HepG2 (cell line): ENCODE data around the gene SBNO1. TPM values are rescaled to one million over a fixed set of nuclear protein-coding genes. Genes with fewer than 3 reads are reported as not detected.

ENCODE experiments used
- AHR ChIP-seq: IDR thresholded peaks from 2 replicates; pipeline ENCODE4 v1.6.1; 2018; ENCODE audit warnings: missing genetic modification reagents, missing compliant biosample characterization
- ARNT2 ChIP-seq: sonication (generic); formaldehyde crosslinking; IDR thresholded peaks from 2 replicates; pipeline ENCODE4 v1.8.0; 2022; ENCODE audit warnings: mild to moderate bottlenecking, low read depth, missing genetic modification reagents, moderate library complexity
- BORCS8-MEF2B ChIP-seq: sonication (generic); formaldehyde crosslinking; IDR thresholded peaks from 2 replicates; pipeline ENCODE4 v1.8.0; 2022; ENCODE audit warnings: mild to moderate bottlenecking, missing genetic modification reagents
- CREBL2 ChIP-seq: sonication (generic); formaldehyde crosslinking; IDR thresholded peaks from 2 replicates; pipeline ENCODE4 v1.8.1; 2023; ENCODE audit warnings: missing genetic modification reagents, mild to moderate bottlenecking, borderline replicate concordance
- ELK4 ChIP-seq: sonication (generic); formaldehyde crosslinking; IDR thresholded peaks from 2 replicates; pipeline ENCODE4 v1.9.0; 2021; ENCODE audit warnings: missing genetic modification reagents, borderline replicate concordance
- HNF1A ChIP-seq, 2 experiments: sonication (generic) in 1 of 2; formaldehyde crosslinking in 1 of 2; IDR thresholded peaks; 2 replicates each; pipeline versions ENCODE4 v1.4.0 to v1.6.1; 2016 to 2020; ENCODE audit warnings: borderline replicate concordance in 1 of 2, low read depth in 1 of 2, mild to moderate bottlenecking in 1 of 2, missing genetic modification reagents in 1 of 2
- HNF4A ChIP-seq: sonication (generic); formaldehyde crosslinking; IDR thresholded peaks from 2 replicates; pipeline ENCODE4 v1.4.0; 2020; ENCODE audit warnings: missing genetic modification reagents
- MIER3 ChIP-seq: IDR thresholded peaks from 2 replicates; pipeline ENCODE4 v1.6.1; 2016; ENCODE audit warnings: missing compliant biosample characterization, borderline replicate concordance
- MTERF4 ChIP-seq: sonication (generic); formaldehyde crosslinking; IDR thresholded peaks from 2 replicates; pipeline ENCODE4 v1.8.0; 2023; ENCODE audit warnings: mild to moderate bottlenecking, missing genetic modification reagents
- PHF8 ChIP-seq: sonication (generic); formaldehyde crosslinking; IDR thresholded peaks from 2 replicates; pipeline ENCODE4 v1.5.0; 2020; ENCODE audit warnings: missing genetic modification reagents
- RFX3 ChIP-seq: IDR thresholded peaks from 2 replicates; pipeline ENCODE4 v1.6.1; 2016; ENCODE audit warnings: missing biosample characterization, missing genetic modification reagents
- SAFB2 ChIP-seq: sonication (generic); formaldehyde crosslinking; IDR thresholded peaks from 2 replicates; pipeline ENCODE4 v1.5.1; 2020; ENCODE audit warnings: missing genetic modification reagents, low read depth, mild to moderate bottlenecking, borderline replicate concordance
- TCF12 ChIP-seq, 2 experiments: fragments of 450-650 bp in 1 of 2; sonication (generic) in 1 of 2; formaldehyde crosslinking in 1 of 2; IDR thresholded peaks; 2 replicates each; pipeline versions ENCODE4 v1.6.1 to v1.8.0; 2017 to 2022; ENCODE audit warnings: antibody characterized with exemption in 1 of 2, mild to moderate bottlenecking in 1 of 2, missing genetic modification reagents in 1 of 2, moderate library complexity in 1 of 2
- XBP1 ChIP-seq: sonication (generic); formaldehyde crosslinking; IDR thresholded peaks from 2 replicates; pipeline ENCODE4 v1.5.0; 2020; ENCODE audit warnings: missing genetic modification reagents
- YEATS4 ChIP-seq: sonication (generic); formaldehyde crosslinking; IDR thresholded peaks from 2 replicates; pipeline ENCODE4 v1.4.0; 2020; ENCODE audit warnings: missing genetic modification reagents, borderline replicate concordance
- ZFP91 ChIP-seq: sonication (generic); formaldehyde crosslinking; IDR thresholded peaks from 2 replicates; pipeline ENCODE4 v1.9.0; 2022; ENCODE audit warnings: missing genetic modification reagents, mild to moderate bottlenecking, borderline replicate concordance
- ZNF512 ChIP-seq: sonication (generic); formaldehyde crosslinking; IDR thresholded peaks from 2 replicates; pipeline ENCODE4 v1.4.0; 2020; ENCODE audit warnings: mild to moderate bottlenecking, missing genetic modification reagents
- ZNF768 ChIP-seq: sonication (generic); formaldehyde crosslinking; IDR thresholded peaks from 2 replicates; pipeline ENCODE4 v1.4.0; 2020; ENCODE audit warnings: missing genetic modification reagents
- ZNF883 ChIP-seq: sonication (generic); formaldehyde crosslinking; IDR thresholded peaks from 2 replicates; pipeline ENCODE4 v1.5.1; 2020; ENCODE audit warnings: mild to moderate bottlenecking, missing genetic modification reagents; ENCODE audit errors: not compliant biosample characterization
- ZSCAN30 ChIP-seq: sonication (generic); formaldehyde crosslinking; IDR thresholded peaks from 2 replicates; pipeline ENCODE4 v1.5.0; 2020; ENCODE audit warnings: mild to moderate bottlenecking, missing genetic modification reagents
- polyA plus RNA-seq, 8 experiments: library from polyadenylated mRNA; depleted of rRNA in 3 of 8; stranded (reverse) in 7 of 8; unstranded in 1 of 8; fragments of >200 nt; fragmentation: Illumina TruSeq in 4 of 8; extraction: Trizol in 4 of 8; gene quantifications; 2 replicates each; pipeline versions ENCODE4 v1.2.1 to v1.2.3, GENCODE V29; 2011 to 2016; ENCODE audit warnings: low read depth in 4 of 8, missing spikeins in 1 of 8, mixed read lengths in 1 of 8; ENCODE audit not compliant: insufficient read depth in 1 of 8
- total RNA-seq, 5 experiments: library from RNA; depleted of rRNA; stranded (reverse); fragments of >200 nt; fragmentation: Illumina TruSeq; extraction: Trizol; gene quantifications; 2 replicates each; pipeline ENCODE4 v1.2.3, GENCODE V29; 2016; ENCODE audit warnings: low read depth in 1 of 5

SBNO1 gene
- total and polyA plus RNA-seq, 2 of the 13 experiments (the other 11 are each of a cell fraction or from before 2014, with no cell fraction given): 10.9 to 40.2 TPM

GRCh38 chr12:123363390-123363739 lies 1.3 kb downstream of the SBNO1 start (continued):
- TF ChIP-seq ZFP91 (CRISPR knock-in tag) (no peak), ZNF768 (no peak), ELK4 (CRISPR knock-in tag) (no peak), HNF1A (IDR thresholded peaks at IDR 0.05; ENCODE audit: low read depth) (no peak), HNF1A (CRISPR knock-in tag; IDR thresholded peaks at IDR 0.05; ENCODE audit: borderline replicate concordance) (no peak), HNF4A (CRISPR knock-in tag) (no peak), ARNT2 (CRISPR knock-in tag) (no peak), MIER3 (CRISPR knock-in tag) (no peak), SAFB2 (CRISPR knock-in tag) (no peak), YEATS4 (CRISPR knock-in tag) (no peak), BORCS8-MEF2B (CRISPR knock-in tag) (no peak), CREBL2 (CRISPR knock-in tag) (no peak), PHF8 (no peak), RFX3 (CRISPR knock-in tag) (no peak), MTERF4 (CRISPR knock-in tag) (no peak), ZSCAN30 (CRISPR knock-in tag) (no peak), AHR (CRISPR knock-in tag) (no peak), ZNF883 (CRISPR knock-in tag) (no peak), ZNF512 (CRISPR knock-in tag) (no peak), XBP1 (CRISPR knock-in tag) (no peak), TCF12 (IDR thresholded peaks at IDR 0.05) (no peak), TCF12 (CRISPR knock-in tag; IDR thresholded peaks at IDR 0.05) (no peak)
